ENCODE results near the gene WDR64.
A peak's percentile ranks its signal among the peaks of the same experiment; 100 is the strongest.

WDR64 gene

GRCh38 chr1:241622669-241623068, 29.4 kb upstream of the WDR64 start:
- ATAC-seq, result no peak
- TF ChIP-seq, protein P1, sequence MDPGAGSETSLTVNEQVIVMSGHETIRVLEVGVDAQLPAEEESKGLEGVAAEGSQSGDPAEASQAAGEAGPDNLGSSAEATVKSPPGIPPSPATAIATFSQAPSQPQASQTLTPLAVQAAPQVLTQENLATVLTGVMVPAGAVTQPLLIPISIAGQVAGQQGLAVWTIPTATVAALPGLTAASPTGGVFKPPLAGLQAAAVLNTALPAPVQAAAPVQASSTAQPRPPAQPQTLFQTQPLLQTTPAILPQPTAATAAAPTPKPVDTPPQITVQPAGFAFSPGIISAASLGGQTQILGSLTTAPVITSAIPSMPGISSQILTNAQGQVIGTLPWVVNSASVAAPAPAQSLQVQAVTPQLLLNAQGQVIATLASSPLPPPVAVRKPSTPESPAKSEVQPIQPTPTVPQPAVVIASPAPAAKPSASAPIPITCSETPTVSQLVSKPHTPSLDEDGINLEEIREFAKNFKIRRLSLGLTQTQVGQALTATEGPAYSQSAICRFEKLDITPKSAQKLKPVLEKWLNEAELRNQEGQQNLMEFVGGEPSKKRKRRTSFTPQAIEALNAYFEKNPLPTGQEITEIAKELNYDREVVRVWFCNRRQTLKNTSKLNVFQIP (CRISPR knock-in tag; IDR thresholded peaks at IDR 0.05; ENCODE audit: borderline replicate concordance, low read depth), result no peak
- TF ChIP-seq ISL1 (CRISPR knock-in tag; IDR thresholded peaks at IDR 0.05), result no peak
- no peak for TF ChIP-seq OSR1 (CRISPR knock-in tag; IDR thresholded peaks at IDR 0.05)
- TF ChIP-seq CSRNP3 (CRISPR knock-in tag; IDR thresholded peaks at IDR 0.05), result no peak
- TF ChIP-seq PPARA (CRISPR knock-in tag; IDR thresholded peaks at IDR 0.05; ENCODE audit: borderline replicate concordance), result no peak
- no peak for TF ChIP-seq RARB (CRISPR knock-in tag; IDR thresholded peaks at IDR 0.05)
- TF ChIP-seq, protein P2, sequence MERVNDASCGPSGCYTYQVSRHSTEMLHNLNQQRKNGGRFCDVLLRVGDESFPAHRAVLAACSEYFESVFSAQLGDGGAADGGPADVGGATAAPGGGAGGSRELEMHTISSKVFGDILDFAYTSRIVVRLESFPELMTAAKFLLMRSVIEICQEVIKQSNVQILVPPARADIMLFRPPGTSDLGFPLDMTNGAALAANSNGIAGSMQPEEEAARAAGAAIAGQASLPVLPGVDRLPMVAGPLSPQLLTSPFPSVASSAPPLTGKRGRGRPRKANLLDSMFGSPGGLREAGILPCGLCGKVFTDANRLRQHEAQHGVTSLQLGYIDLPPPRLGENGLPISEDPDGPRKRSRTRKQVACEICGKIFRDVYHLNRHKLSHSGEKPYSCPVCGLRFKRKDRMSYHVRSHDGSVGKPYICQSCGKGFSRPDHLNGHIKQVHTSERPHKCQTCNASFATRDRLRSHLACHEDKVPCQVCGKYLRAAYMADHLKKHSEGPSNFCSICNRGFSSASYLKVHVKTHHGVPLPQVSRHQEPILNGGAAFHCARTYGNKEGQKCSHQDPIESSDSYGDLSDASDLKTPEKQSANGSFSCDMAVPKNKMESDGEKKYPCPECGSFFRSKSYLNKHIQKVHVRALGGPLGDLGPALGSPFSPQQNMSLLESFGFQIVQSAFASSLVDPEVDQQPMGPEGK (CRISPR knock-in tag; IDR thresholded peaks at IDR 0.05; ENCODE audit: borderline replicate concordance), result no peak

- no peak for ATAC-seq
- no peak for TF ChIP-seq ZFP30 (CRISPR knock-in tag; IDR thresholded peaks at IDR 0.05)
- no peak for TF ChIP-seq PPARA (CRISPR knock-in tag; IDR thresholded peaks at IDR 0.05; ENCODE audit: borderline replicate concordance)
- no peak for TF ChIP-seq ZNF565 (CRISPR knock-in tag; conservative IDR thresholded peaks at IDR 0.05; ENCODE audit: low read depth)
- TF ChIP-seq ZNF8 (CRISPR knock-in tag; IDR thresholded peaks at IDR 0.05), result no peak
- TF ChIP-seq SNAI2 (CRISPR knock-in tag; IDR thresholded peaks at IDR 0.05), result no peak
These were observed 27.1 kb upstream of the WDR64 start for GRCh38 chr1:241624935-241625334.

GRCh38 chr1:241627453-241628259, 24.4 kb upstream of the WDR64 start:
- TF ChIP-seq, protein P1 (CRISPR knock-in tag; IDR thresholded peaks at IDR 0.05; ENCODE audit: borderline replicate concordance, low read depth), result no peak
- TF ChIP-seq, protein P3, sequence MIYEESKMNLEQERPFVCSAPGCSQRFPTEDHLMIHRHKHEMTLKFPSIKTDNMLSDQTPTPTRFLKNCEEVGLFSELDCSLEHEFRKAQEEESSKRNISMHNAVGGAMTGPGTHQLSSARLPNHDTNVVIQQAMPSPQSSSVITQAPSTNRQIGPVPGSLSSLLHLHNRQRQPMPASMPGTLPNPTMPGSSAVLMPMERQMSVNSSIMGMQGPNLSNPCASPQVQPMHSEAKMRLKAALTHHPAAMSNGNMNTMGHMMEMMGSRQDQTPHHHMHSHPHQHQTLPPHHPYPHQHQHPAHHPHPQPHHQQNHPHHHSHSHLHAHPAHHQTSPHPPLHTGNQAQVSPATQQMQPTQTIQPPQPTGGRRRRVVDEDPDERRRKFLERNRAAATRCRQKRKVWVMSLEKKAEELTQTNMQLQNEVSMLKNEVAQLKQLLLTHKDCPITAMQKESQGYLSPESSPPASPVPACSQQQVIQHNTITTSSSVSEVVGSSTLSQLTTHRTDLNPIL (CRISPR knock-in tag; IDR thresholded peaks at IDR 0.05; ENCODE audit: low read depth), result no peak
- TF ChIP-seq CSRNP3 (CRISPR knock-in tag; IDR thresholded peaks at IDR 0.05) (no peak), ZNF70 (CRISPR knock-in tag; IDR thresholded peaks at IDR 0.05) (no peak), ZC3H10 (CRISPR knock-in tag; IDR thresholded peaks at IDR 0.05) (no peak), GLIS3 (CRISPR knock-in tag; IDR thresholded peaks at IDR 0.05) (no peak), SNAI2 (CRISPR knock-in tag; IDR thresholded peaks at IDR 0.05) (no peak), RARB (CRISPR knock-in tag; IDR thresholded peaks at IDR 0.05) (no peak), TOX (CRISPR knock-in tag; IDR thresholded peaks at IDR 0.05; ENCODE audit: borderline replicate concordance) (no peak), ZFP3 (CRISPR knock-in tag; IDR thresholded peaks at IDR 0.05) (no peak), ESRRG (CRISPR knock-in tag; IDR thresholded peaks at IDR 0.05) (no peak), CSDC2 (CRISPR knock-in tag; IDR thresholded peaks at IDR 0.05) (no peak), TCF4 (CRISPR knock-in tag; IDR thresholded peaks at IDR 0.05; ENCODE audit: borderline replicate concordance) (no peak), ARNTL (CRISPR knock-in tag; IDR thresholded peaks at IDR 0.05; ENCODE audit: borderline replicate concordance, low read depth) (no peak), BACH2 (CRISPR knock-in tag; IDR thresholded peaks at IDR 0.05; ENCODE audit: borderline replicate concordance) (no peak), ISL1 (CRISPR knock-in tag; IDR thresholded peaks at IDR 0.05) (no peak)
- ATAC-seq, result peak; percentile 97
